ENCODE measurements around the gene HOXC13. TPM values are rescaled to one million over a fixed set of nuclear protein-coding genes. Genes with fewer than 3 reads are reported as not detected.
A peak's percentile ranks its signal among the peaks of the same experiment; 100 is the strongest.

HOXC13 gene
- total and polyA plus RNA-seq, 2 experiments from 2014 or later: 0.20 to 0.69 TPM

GRCh38 chr12:53944907-53945847 lies 6.5 kb downstream of the HOXC13 start:
- Histone ChIP-seq H3K4me2 (no peak overlapping the region), H3K9me2 (replicated peaks; ENCODE audit: insufficient read depth) (no peaks in the 10 kb centered on the region), H2AFZ (no peak overlapping the region), H3K4me3 (no peak overlapping the region), H3K36me3 (replicated peaks; ENCODE audit: insufficient read depth, low read depth) (no peaks in the 10 kb centered on the region), H3K79me2 (no peaks in the 10 kb centered on the region), H3K4me1 (ENCODE audit: insufficient read depth) (no peaks in the 10 kb centered on the region), H4K20me1 (ENCODE audit: insufficient read depth, poor library complexity, severe bottlenecking) (no peaks in the 10 kb centered on the region), H3K27me3 (peaks cover 99% of the 10 kb centered on the region), H3K9me3 (ENCODE audit: low read depth) (no peaks in the 10 kb centered on the region), H3K27ac (no peak overlapping the region)
- TF ChIP-seq EZH2 (IDR thresholded peaks at IDR 0.05; ENCODE audit: borderline replicate concordance): peak; percentile 76
- no peak for TF ChIP-seq EZH2phosphoT487 (IDR thresholded peaks at IDR 0.05; ENCODE audit: low read depth, severe bottlenecking, unreplicated experiment)
- WGBS (ENCODE audit: low lambda C conversion rate, missing lambda C conversion rate): 20% methylated on average over 51 of the region's 51 CpGs
- no peak for DNase-seq (ENCODE audit: low spot score)

GRCh38 chr12:53947743-53948142 lies 9.1 kb downstream of the HOXC13 start:
- Histone ChIP-seq H3K9me2 (replicated peaks; ENCODE audit: insufficient read depth) (no peaks in the 10 kb centered on the region), H2AFZ (no peak overlapping the region), H3K4me1 (ENCODE audit: insufficient read depth) (no peaks in the 10 kb centered on the region), H3K4me2 (no peak overlapping the region), H3K27me3 (peaks cover 100% of the 10 kb centered on the region), H3K27ac (no peak overlapping the region), H4K20me1 (ENCODE audit: insufficient read depth, poor library complexity, severe bottlenecking) (no peaks in the 10 kb centered on the region), H3K4me3 (no peak overlapping the region), H3K79me2 (no peaks in the 10 kb centered on the region), H3K36me3 (replicated peaks; ENCODE audit: insufficient read depth, low read depth) (no peaks in the 10 kb centered on the region), H3K9me3 (ENCODE audit: low read depth) (no peaks in the 10 kb centered on the region)
- no peak for TF ChIP-seq EZH2phosphoT487 (IDR thresholded peaks at IDR 0.05; ENCODE audit: low read depth, severe bottlenecking, unreplicated experiment)
- no peak for DNase-seq (ENCODE audit: low spot score)

GRCh38 chr12:53948650-53949593 lies 10.3 kb downstream of the HOXC13 start:
- no peak for DNase-seq (ENCODE audit: low spot score)
- no peaks in the 10 kb centered on the region for H3K79me2 ChIP-seq
- no peak overlapping the region for H3K4me2 ChIP-seq
- H4K20me1 ChIP-seq (ENCODE audit: insufficient read depth, poor library complexity, severe bottlenecking): no peaks in the 10 kb centered on the region
- H3K9me3 ChIP-seq (ENCODE audit: low read depth): no peaks in the 10 kb centered on the region
- no peak for TF ChIP-seq CTCF (IDR thresholded peaks at IDR 0.05; ENCODE audit: poor library complexity)
- TF ChIP-seq EZH2 (IDR thresholded peaks at IDR 0.05; ENCODE audit: borderline replicate concordance): no peak
- TF ChIP-seq EZH2phosphoT487 (IDR thresholded peaks at IDR 0.05; ENCODE audit: low read depth, severe bottlenecking, unreplicated experiment): no peak
- H3K4me1 ChIP-seq (ENCODE audit: insufficient read depth): no peaks in the 10 kb centered on the region
- peaks cover 100% of the 10 kb centered on the region for H3K27me3 ChIP-seq
- no peak overlapping the region for H3K27ac ChIP-seq
- H3K9me2 ChIP-seq (replicated peaks; ENCODE audit: insufficient read depth): no peaks in the 10 kb centered on the region
- H3K4me3 ChIP-seq: no peak overlapping the region
- WGBS (ENCODE audit: low lambda C conversion rate, missing lambda C conversion rate): 66% methylated on average over 9 of the region's 9 CpGs
- no peaks in the 10 kb centered on the region for H3K36me3 ChIP-seq (replicated peaks; ENCODE audit: insufficient read depth, low read depth)
- H2AFZ ChIP-seq: no peak overlapping the region

- no peak overlapping the region for H3K4me2 ChIP-seq
- H3K9me2 ChIP-seq (replicated peaks; ENCODE audit: insufficient read depth): no peaks in the 10 kb centered on the region
- no peaks in the 10 kb centered on the region for H4K20me1 ChIP-seq (ENCODE audit: insufficient read depth, poor library complexity, severe bottlenecking)
- H3K27ac ChIP-seq: no peak overlapping the region
- 11% methylated on average over 34 of the region's 34 CpGs for WGBS (ENCODE audit: low lambda C conversion rate, missing lambda C conversion rate)
- H3K36me3 ChIP-seq (replicated peaks; ENCODE audit: insufficient read depth, low read depth): no peaks in the 10 kb centered on the region
- H3K79me2 ChIP-seq: no peaks in the 10 kb centered on the region
- H3K4me1 ChIP-seq (ENCODE audit: insufficient read depth): no peaks in the 10 kb centered on the region
- no peak overlapping the region for H2AFZ ChIP-seq
- no peak for DNase-seq (ENCODE audit: low spot score)
- TF ChIP-seq EZH2phosphoT487 (IDR thresholded peaks at IDR 0.05; ENCODE audit: low read depth, severe bottlenecking, unreplicated experiment) (peak; percentile 40), EZH2 (IDR thresholded peaks at IDR 0.05; ENCODE audit: borderline replicate concordance) (no peak), CTCF (IDR thresholded peaks at IDR 0.05; ENCODE audit: poor library complexity) (no peak)
- H3K27me3 ChIP-seq: peaks cover 100% of the 10 kb centered on the region
- no peaks in the 10 kb centered on the region for H3K9me3 ChIP-seq (ENCODE audit: low read depth)
- H3K4me3 ChIP-seq: no peak overlapping the region
These were observed 11.2 kb downstream of the HOXC13 start for GRCh38 chr12:53949631-53950436.
